NCI-H2029 (cell line): ENCODE results near the gene CRYGN.

Source experiments
- DNase-seq: peaks from one replicate; lab custom pipeline; 2025; lab: John Stamatoyannopoulos, UW

CRYGN gene

GRCh38 chr7:151379534-151380198 lies 60.3 kb downstream of the CRYGN start:
- no peak for DNase-seq

DNA sequence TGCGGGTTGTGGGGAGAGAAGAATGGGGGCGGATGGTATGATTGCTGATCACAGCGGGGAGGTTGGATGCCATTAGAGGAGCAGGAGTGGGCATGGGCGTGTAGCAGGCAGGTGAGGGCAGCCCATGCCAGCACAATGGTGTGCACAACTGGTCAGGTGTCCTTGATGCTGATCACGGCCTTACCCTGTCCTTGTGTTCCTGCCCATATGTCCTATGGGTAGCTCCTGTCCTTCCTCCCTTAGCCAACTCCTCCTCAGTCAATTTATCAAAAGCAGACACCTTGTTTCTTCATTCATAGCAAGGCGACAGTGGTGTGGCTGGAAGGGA lies 60.8 kb downstream of the CRYGN start:
- DNase-seq: no peak
